Adrenal gland (tissue), 5 donors: ENCODE data around the gene RASL10B.
"Not testable (repeated sequence)": the region's sequence is repeated elsewhere in the genome, so short reads cannot be mapped to it uniquely, and the experiment has no call there.

Experiments used
- POLR2A ChIP-seq, 2 donors: fragments of 450-650 bp; IDR thresholded peaks; one replicate each; pipeline ENCODE4 v1.6.1; 2017; ENCODE audit warnings: antibody characterized with exemption in 2 of 2, mild to moderate bottlenecking in 2 of 2, moderate library complexity in 1 of 2
- TF ChIP-seq, protein P1 (sequence below), 6 experiments: fragments of 450-650 bp in 4 of 6; fragments of 200-600 bp in 2 of 6; sonication (generic) in 1 of 6; IDR thresholded peaks; 1 replicate in 5 of 6; 2 replicates in 1 of 6; pipeline versions ENCODE4 v1.5.1 to v1.8.0; 2016 to 2021; ENCODE audit warnings: antibody characterized with exemption in 6 of 6, mild to moderate bottlenecking in 2 of 6, moderate library complexity in 1 of 6
- donor health status: DM: no; HTN: no; CAD: no.

DNA sequence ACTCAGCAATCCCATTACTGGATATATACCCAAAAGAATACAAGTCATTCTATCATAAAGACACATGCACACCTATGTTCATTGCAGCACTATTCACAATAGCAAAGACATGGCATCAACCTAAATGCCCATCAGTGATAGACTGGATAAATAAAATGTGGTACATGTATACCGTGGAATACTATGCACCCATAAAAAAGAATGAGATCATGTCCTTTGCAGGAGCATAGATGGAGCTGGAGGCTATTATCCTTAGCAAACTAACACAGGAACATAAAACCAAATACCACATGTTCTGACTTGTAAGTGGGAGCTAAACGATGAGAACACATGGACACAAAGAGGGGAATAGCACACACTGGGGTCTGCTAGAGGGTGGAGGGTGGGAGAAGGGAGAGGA, 28.1 kb upstream of the RASL10B start:
- not testable (repeated sequence) for TF ChIP-seq POLR2A (IDR thresholded peaks at IDR 0.05)
- TF ChIP-seq, protein P1, sequence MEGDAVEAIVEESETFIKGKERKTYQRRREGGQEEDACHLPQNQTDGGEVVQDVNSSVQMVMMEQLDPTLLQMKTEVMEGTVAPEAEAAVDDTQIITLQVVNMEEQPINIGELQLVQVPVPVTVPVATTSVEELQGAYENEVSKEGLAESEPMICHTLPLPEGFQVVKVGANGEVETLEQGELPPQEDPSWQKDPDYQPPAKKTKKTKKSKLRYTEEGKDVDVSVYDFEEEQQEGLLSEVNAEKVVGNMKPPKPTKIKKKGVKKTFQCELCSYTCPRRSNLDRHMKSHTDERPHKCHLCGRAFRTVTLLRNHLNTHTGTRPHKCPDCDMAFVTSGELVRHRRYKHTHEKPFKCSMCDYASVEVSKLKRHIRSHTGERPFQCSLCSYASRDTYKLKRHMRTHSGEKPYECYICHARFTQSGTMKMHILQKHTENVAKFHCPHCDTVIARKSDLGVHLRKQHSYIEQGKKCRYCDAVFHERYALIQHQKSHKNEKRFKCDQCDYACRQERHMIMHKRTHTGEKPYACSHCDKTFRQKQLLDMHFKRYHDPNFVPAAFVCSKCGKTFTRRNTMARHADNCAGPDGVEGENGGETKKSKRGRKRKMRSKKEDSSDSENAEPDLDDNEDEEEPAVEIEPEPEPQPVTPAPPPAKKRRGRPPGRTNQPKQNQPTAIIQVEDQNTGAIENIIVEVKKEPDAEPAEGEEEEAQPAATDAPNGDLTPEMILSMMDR (IDR thresholded peaks at IDR 0.05), result not testable (repeated sequence)
